Retinal pigment epithelial cell (primary cell): Measurements from ENCODE around the gene GRK3.

Source experiments
- DNase-seq: peaks from one replicate; pipeline ENCODE4 v3.0.0-alpha.2; 2010; ENCODE audit warnings: low read depth
- H3K4me3 ChIP-seq: 2 replicates; pipeline ENCODE4 v1.5.1; 2011; ENCODE audit warnings: mild to moderate bottlenecking, low read length, control low read depth, moderate library complexity
- CTCF ChIP-seq: conservative IDR thresholded peaks from 2 replicates; pipeline ENCODE4 v1.5.1; 2011; ENCODE audit warnings: low read depth, low read length, control low read depth, inconsistent platforms

The GRK3 gene

DNA sequence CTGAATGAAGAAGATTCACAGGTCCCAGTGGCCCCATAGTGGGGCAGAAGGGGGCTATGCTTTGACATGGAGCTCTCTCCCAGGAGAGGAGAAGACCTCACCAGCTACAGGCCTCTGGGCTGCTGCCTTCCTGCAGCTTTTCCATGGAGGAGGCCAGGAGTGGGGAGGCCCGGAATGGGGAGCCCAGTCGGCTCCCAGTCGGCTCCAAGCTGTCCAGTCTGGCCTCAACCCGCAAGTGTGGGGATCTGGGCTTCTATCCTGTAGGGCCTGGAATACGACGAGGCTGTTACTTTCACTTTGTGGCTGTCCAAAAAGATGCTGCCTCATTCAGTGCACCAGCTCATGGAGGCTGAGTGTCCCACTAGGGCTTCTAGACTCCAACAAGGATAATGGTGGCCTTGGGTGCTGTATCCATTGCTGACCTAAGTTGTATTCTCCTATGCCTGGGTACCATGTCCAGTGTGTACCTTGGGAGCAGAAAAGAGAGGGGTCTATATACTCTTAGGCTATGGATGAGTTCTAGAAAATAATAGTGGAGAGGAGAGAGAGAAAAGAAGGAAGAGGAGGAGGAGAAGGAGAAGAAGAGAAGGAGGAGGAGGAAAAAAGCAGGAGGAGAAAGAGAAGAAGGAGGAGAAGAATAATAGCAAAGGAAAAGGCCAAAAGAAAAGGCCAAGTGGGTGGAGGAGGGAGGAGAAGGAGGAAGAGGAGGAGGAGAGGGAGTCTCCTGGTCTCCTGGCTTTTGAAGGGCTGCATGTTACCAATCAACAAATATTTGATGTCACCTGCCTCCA is 178.6 kb downstream of the GRK3 start:
- H3K4me3 ChIP-seq: no peak overlapping the region
- TF ChIP-seq CTCF: no peak
- DNase-seq: no peak

DNA sequence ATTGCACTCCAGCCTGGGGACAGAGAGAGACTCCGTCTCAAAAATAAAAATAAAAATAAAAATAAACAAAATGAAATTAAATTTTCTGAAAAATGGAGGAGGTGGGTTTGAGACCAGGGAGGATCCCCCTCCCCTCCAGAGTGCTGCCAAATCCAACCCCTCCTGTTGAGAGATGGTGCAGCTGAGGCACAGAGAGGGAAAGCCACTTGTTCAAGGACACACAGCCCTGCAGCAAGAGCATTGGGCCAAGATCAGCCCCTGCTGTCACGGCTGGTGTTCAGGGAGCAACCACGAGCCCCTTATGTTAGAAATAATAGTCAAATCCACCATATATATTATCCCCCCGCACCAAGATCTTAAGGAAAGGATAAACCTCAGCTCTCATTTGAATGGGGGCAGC is 180.2 kb downstream of the GRK3 start:
- H3K4me3 ChIP-seq: no peak overlapping the region
- DNase-seq: no peak
- no peak for TF ChIP-seq CTCF

GRCh38 chr22:25745341-25746011 is 181.0 kb downstream of the GRK3 start:
- DNase-seq: no peak
- no peak overlapping the region for H3K4me3 ChIP-seq
- no peak for TF ChIP-seq CTCF

- DNase-seq: no peak
- H3K4me3 ChIP-seq: no peak overlapping the region
- TF ChIP-seq CTCF: no peak
These were observed 181.5 kb downstream of the GRK3 start for GRCh38 chr22:25746012-25746373.

GRCh38 chr22:25747245-25747944 is 182.9 kb downstream of the GRK3 start:
- no peak overlapping the region for H3K4me3 ChIP-seq
- DNase-seq: peak; percentile 97
- TF ChIP-seq CTCF: no peak

DNA sequence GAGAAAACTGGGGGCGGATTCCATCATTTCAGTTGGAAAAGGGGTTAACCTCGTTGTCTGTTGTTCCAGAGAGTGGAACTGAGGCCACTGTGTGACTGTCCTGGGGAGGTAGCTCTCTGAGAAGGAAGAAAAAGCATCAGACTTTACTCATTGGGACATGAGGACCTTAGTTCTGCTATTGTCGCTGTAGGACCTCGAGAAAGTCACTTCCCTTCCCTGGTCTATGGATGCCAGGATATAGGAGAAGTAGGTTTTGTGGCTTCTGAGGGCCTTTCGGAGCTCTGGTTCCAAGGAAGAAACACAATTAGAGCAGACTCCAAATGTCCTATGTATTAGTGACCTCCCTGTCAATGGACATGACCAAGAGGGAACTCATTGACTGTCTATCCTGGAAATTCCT is 183.7 kb downstream of the GRK3 start:
- no peak overlapping the region for H3K4me3 ChIP-seq
- TF ChIP-seq CTCF: no peak
- no peak for DNase-seq
